ENCODE measurements around the gene UHRF1.
"Not testable (repeated sequence)": the region's sequence is repeated elsewhere in the genome, so short reads cannot be mapped to it uniquely, and the experiment has no call there.

The UHRF1 gene

GRCh38 chr19:4900879-4901278 lies 8.4 kb upstream of the UHRF1 start:
- DNase-seq (ENCODE audit: low spot score), result not testable (repeated sequence)

GRCh38 chr19:4902796-4903195 lies 6.5 kb upstream of the UHRF1 start, which contains the start of gene ARRDC5:
ARRDC5 (minus strand) TSS chr19:4902896; CDS start chr19:4902825, 71 bp downstream.
- no peak for DNase-seq (ENCODE audit: low spot score)

GRCh38 chr19:4904481-4904880 lies 4.8 kb upstream of the UHRF1 start:
- no peak for DNase-seq (ENCODE audit: low spot score)

GRCh38 chr19:4906963-4907362 lies 2.3 kb upstream of the UHRF1 start:
- no peak for DNase-seq (ENCODE audit: low spot score)

GRCh38 chr19:4908360-4908759 lies 941 bp upstream of the UHRF1 start:
- DNase-seq (ENCODE audit: low spot score), result no peak

- DNase-seq (ENCODE audit: low spot score), result no peak
These were observed 533 bp upstream of the UHRF1 start for GRCh38 chr19:4908781-4909155.

GRCh38 chr19:4909897-4910593 lies 744 bp downstream of the UHRF1 start:
- peak; percentile 95 for DNase-seq (ENCODE audit: low spot score)

- peak; percentile 54 for DNase-seq (ENCODE audit: low spot score)
These were observed 1.4 kb downstream of the UHRF1 start for GRCh38 chr19:4910594-4911281.

- no peak for DNase-seq (ENCODE audit: low spot score)
These were observed 2.0 kb downstream of the UHRF1 start for GRCh38 chr19:4911314-4911713.

GRCh38 chr19:4911786-4912672 lies 2.7 kb downstream of the UHRF1 start:
- DNase-seq (ENCODE audit: low spot score), result peak; percentile 85

- no peak for DNase-seq (ENCODE audit: low spot score)
These were observed 4.9 kb downstream of the UHRF1 start for GRCh38 chr19:4913996-4914735.

- DNase-seq (ENCODE audit: low spot score), result peak; percentile 72
These were observed 5.6 kb downstream of the UHRF1 start for GRCh38 chr19:4914736-4915501.

GRCh38 chr19:4916292-4917082 lies 7.2 kb downstream of the UHRF1 start:
- DNase-seq (ENCODE audit: low spot score), result no peak

GRCh38 chr19:4922530-4923275 lies 13.4 kb downstream of the UHRF1 start:
- no peak for DNase-seq (ENCODE audit: low spot score)

- DNase-seq (ENCODE audit: low spot score), result no peak
These were observed 14.0 kb downstream of the UHRF1 start for GRCh38 chr19:4923276-4923747.

GRCh38 chr19:4929186-4929585 lies 19.9 kb downstream of the UHRF1 start:
- no peak for DNase-seq (ENCODE audit: low spot score)

GRCh38 chr19:4930664-4931063 lies 21.4 kb downstream of the UHRF1 start:
- DNase-seq (ENCODE audit: low spot score), result no peak

GRCh38 chr19:4932711-4933110 lies 23.4 kb downstream of the UHRF1 start:
- DNase-seq (ENCODE audit: low spot score), result no peak

GRCh38 chr19:4933528-4933927 lies 24.2 kb downstream of the UHRF1 start:
- no peak for DNase-seq (ENCODE audit: low spot score)

Measured in activated CD4-positive, alpha-beta T cell treated with anti-CD3 and anti-CD28 coated beads, Interleukin-2, Interleukin-4, amounts not matched to agents 100 ng/mL and 50 ng/mL, durations not matched to agents 16 hours and 8 hours (primary cell).